MCF 10A (cell line): Measurements from ENCODE around the gene OXSM. TPM values are rescaled to one million over a fixed set of nuclear protein-coding genes. Genes with fewer than 3 reads are reported as not detected.
A peak's percentile ranks its signal among the peaks of the same experiment; 100 is the strongest.

Experiments used
- BruUV-seq: library from RNA; stranded (reverse); fragments of 400-500 nt; replicated peaks from 2 replicates; lab custom pipeline; 2021; lab: Mats Ljungman, UMichigan
- CTCF ChIA-PET: fragments of 300-600 bp; sonication (Branson Sonifier 250); formaldehyde crosslinking; extraction: SDS; loops from one replicate; lab custom pipeline; 2021; ENCODE audit warnings: antibody characterized with exemption, inconsistent platforms; lab: Yijun Ruan, JAX
- POLR2A ChIA-PET: fragments of 300-600, 350-650 bp; sonication (Branson Sonifier 250); formaldehyde crosslinking; extraction: SDS; loops from one replicate; lab custom pipeline; 2020; ENCODE audit warnings: antibody characterized with exemption, inconsistent platforms; lab: Yijun Ruan, JAX
- DNase-seq: peaks from one replicate; pipeline ENCODE4 v3.0.0-alpha.2; 2018; ENCODE audit not compliant: unreplicated experiment
- H3K27ac Mint-ChIP-seq: one replicate; pipeline ENCODE4 v1.8.0; 2022; ENCODE audit warnings: mild to moderate bottlenecking, low read depth, mixed read lengths; ENCODE audit not compliant: unreplicated experiment
- H3K27me3 Mint-ChIP-seq: one replicate; pipeline ENCODE4 v1.8.0; 2022; ENCODE audit warnings: mixed read lengths; ENCODE audit not compliant: insufficient read depth, unreplicated experiment
- H3K36me3 Mint-ChIP-seq: one replicate; pipeline ENCODE4 v1.8.0; 2022; ENCODE audit warnings: mild to moderate bottlenecking, moderate library complexity, mixed read lengths; ENCODE audit not compliant: insufficient read depth, unreplicated experiment
- H3K4me1 Mint-ChIP-seq: one replicate; pipeline ENCODE4 v1.8.0; 2022; ENCODE audit warnings: mixed read lengths; ENCODE audit not compliant: insufficient read depth, unreplicated experiment
- H3K4me3 Mint-ChIP-seq: one replicate; pipeline ENCODE4 v1.8.0; 2022; ENCODE audit warnings: mild to moderate bottlenecking, moderate library complexity, mixed read lengths; ENCODE audit not compliant: unreplicated experiment
- H3K9me3 Mint-ChIP-seq: one replicate; pipeline ENCODE4 v1.8.0; 2022; ENCODE audit warnings: mixed read lengths; ENCODE audit not compliant: unreplicated experiment
- intact Hi-C: fragments of 100-400 bp; cut with micrococcal nuclease; formaldehyde crosslinking; loops from 2 replicates; pipeline ENCODE4 v1.14.1; 2022
- total RNA-seq: library from RNA; stranded (reverse); gene quantifications from 2 replicates; pipeline ENCODE4 v1.2.3, GENCODE V29; 2022
- TF ChIP-seq, protein P1 (sequence below): fragments of 200-600 bp; IDR thresholded peaks from one replicate; pipeline ENCODE4 v1.8.0; 2022; ENCODE audit warnings: antibody characterized with exemption, mild to moderate bottlenecking; ENCODE audit not compliant: unreplicated experiment

Gene OXSM
- total RNA-seq, 1 experiment from 2014 or later, result 21.7 TPM

DNA sequence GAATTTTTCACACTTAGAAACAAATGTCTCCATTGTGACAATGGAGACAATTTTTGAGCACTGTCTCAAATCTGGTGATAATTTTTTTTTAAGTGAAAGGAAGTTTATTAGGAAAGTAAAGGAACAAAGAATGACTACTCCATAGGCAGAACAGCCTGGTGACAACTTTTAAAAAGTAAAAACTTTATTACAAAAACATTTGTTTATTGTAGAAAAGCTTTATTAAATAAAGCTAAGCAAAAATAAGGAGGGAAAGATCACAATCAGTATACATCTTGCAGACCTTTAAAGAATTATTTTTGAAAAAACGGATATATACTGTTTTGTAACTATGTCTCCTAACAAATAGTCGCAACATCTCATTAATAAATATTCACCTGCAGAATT lies 688 bp upstream of the OXSM start:
- POLR2A ChIA-PET, result interaction anchor here (0.6 to 2.1 kb wide), 20 partner anchors 9 to 775 kb away, joined by 3 to 10 read pairs (median 4); no protein-coding TSS in a partner anchor
- TF ChIP-seq, protein P1, sequence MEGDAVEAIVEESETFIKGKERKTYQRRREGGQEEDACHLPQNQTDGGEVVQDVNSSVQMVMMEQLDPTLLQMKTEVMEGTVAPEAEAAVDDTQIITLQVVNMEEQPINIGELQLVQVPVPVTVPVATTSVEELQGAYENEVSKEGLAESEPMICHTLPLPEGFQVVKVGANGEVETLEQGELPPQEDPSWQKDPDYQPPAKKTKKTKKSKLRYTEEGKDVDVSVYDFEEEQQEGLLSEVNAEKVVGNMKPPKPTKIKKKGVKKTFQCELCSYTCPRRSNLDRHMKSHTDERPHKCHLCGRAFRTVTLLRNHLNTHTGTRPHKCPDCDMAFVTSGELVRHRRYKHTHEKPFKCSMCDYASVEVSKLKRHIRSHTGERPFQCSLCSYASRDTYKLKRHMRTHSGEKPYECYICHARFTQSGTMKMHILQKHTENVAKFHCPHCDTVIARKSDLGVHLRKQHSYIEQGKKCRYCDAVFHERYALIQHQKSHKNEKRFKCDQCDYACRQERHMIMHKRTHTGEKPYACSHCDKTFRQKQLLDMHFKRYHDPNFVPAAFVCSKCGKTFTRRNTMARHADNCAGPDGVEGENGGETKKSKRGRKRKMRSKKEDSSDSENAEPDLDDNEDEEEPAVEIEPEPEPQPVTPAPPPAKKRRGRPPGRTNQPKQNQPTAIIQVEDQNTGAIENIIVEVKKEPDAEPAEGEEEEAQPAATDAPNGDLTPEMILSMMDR, result no peak
- peak overlapping the region; percentile 85 for H3K4me3 Mint-ChIP-seq
- TSS peak; percentile 87 for BruUV-seq
- peak overlapping the region; percentile 94 for H3K27ac Mint-ChIP-seq
- H3K27me3 Mint-ChIP-seq, result no peaks in the 10 kb centered on the region
- H3K9me3 Mint-ChIP-seq, result no peaks in the 10 kb centered on the region
- peaks cover 32% of the 10 kb centered on the region for H3K4me1 Mint-ChIP-seq
- DNase-seq, result no peak
- intact Hi-C loops, result no loop called here
- peaks cover 24% of the 10 kb centered on the region for H3K36me3 Mint-ChIP-seq
- CTCF ChIA-PET, result interaction anchor here (0.6 to 2.4 kb wide), 5 partner anchors 9 to 923 kb away, joined by 3 to 14 read pairs (median 3); no protein-coding TSS in a partner anchor

DNA sequence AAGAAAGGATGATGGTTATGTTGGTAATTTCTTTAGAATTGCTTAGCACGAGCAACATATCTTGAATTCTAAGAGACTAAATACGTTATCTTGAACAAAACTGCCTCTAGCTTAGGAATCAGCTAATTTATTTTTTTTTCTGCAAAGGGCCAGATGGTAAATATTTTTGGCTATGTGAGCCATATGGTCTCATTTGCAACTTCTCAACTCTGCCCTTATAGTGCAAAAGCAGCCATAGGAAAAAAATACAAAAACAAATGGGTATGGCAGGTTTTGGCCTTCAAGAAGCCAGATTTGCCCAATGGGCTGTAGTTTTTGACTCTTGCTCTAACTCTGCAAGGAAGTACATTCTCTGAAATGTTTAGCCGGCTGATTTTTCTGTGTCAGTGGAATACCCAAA lies 11.9 kb downstream of the OXSM start:
- no TSS peak for BruUV-seq
- POLR2A ChIA-PET, result interaction anchor here (2.0 kb wide), 1 partner anchor 12 kb away, joined by 8 read pairs; the partner anchor contains the start of gene OXSM
- no peaks in the 10 kb centered on the region for H3K4me1 Mint-ChIP-seq
- no peak for DNase-seq
- no peaks in the 10 kb centered on the region for H3K9me3 Mint-ChIP-seq
- H3K27me3 Mint-ChIP-seq, result no peaks in the 10 kb centered on the region
- H3K27ac Mint-ChIP-seq, result no peak overlapping the region
- no peaks in the 10 kb centered on the region for H3K36me3 Mint-ChIP-seq
- CTCF ChIA-PET, result interaction anchor here (0.7 kb wide), 2 partner anchors 480 to 915 kb away, joined by 3 read pairs; no protein-coding TSS in a partner anchor
- TF ChIP-seq, protein P1, result no peak
- intact Hi-C loops, result no loop called here
- no peak overlapping the region for H3K4me3 Mint-ChIP-seq

DNA sequence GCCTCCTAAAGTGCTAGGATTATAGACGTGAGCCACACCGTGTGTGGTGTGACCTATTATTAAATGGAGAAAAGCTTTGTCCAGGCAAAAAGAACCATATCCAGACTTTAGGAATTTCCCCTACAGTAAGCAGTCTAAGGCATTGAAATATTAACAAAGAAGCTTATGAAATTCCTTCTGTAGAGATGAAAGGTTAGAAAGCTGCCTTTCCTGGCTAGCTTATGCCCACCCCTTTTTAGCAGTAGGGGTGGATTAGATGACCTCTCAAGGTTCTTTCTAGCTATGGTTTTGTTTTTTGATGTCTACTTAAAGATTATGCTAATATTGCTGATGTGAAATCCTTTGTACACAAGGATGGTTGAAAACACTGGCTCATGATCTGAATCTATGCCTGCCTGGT lies 13.9 kb downstream of the OXSM start:
- no peak overlapping the region for H3K4me3 Mint-ChIP-seq
- ChIA-PET CTCF (interaction anchor here (0.7 kb wide), 1 partner anchor 10 kb away, joined by 3 read pairs; no protein-coding TSS in a partner anchor), POLR2A (no interaction called here)
- no peaks in the 10 kb centered on the region for H3K36me3 Mint-ChIP-seq
- H3K4me1 Mint-ChIP-seq, result no peaks in the 10 kb centered on the region
- no peaks in the 10 kb centered on the region for H3K27me3 Mint-ChIP-seq
- H3K27ac Mint-ChIP-seq, result no peak overlapping the region
- TF ChIP-seq, protein P1, result no peak
- intact Hi-C loops, result no loop called here
- BruUV-seq, result no TSS peak
- DNase-seq, result no peak
- no peaks in the 10 kb centered on the region for H3K9me3 Mint-ChIP-seq

DNA sequence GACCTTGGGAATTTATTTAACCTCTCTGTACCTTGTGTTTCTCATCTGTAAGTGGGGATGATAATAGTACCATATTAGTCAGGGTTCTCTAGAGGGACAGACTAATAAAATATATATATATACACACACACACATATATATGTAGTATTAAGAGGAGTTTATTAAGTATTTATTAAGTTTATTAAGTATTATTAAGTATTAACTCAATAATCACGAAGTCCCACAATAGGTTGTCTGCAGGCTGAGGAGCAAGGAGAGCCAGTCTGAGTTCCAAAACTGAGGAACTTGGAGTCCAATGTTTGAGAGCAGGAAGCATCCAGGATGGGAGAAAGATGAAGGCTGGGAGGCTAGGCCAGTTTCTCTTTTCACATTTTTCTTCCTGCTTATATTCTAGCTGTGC lies 14.8 kb downstream of the OXSM start:
- H3K27ac Mint-ChIP-seq, result no peak overlapping the region
- H3K36me3 Mint-ChIP-seq, result no peaks in the 10 kb centered on the region
- ChIA-PET CTCF (interaction anchor here (0.5 kb wide), 1 partner anchor 108 kb away, joined by 4 read pairs; no protein-coding TSS in a partner anchor), POLR2A (no interaction called here)
- no peak for DNase-seq
- H3K27me3 Mint-ChIP-seq, result no peaks in the 10 kb centered on the region
- BruUV-seq, result no TSS peak
- TF ChIP-seq, protein P1, result no peak
- intact Hi-C loops, result no loop called here
- H3K4me1 Mint-ChIP-seq, result no peaks in the 10 kb centered on the region
- H3K9me3 Mint-ChIP-seq, result no peaks in the 10 kb centered on the region
- no peak overlapping the region for H3K4me3 Mint-ChIP-seq
